ENCODE results near the gene LTBP1. TPM values are rescaled to one million over a fixed set of nuclear protein-coding genes. Genes with fewer than 3 reads are reported as not detected.
"Not testable (repeated sequence)": the region's sequence is repeated elsewhere in the genome, so short reads cannot be mapped to it uniquely, and the experiment has no call there.

LTBP1 gene
- total and polyA plus RNA-seq, 7 experiments from 2014 or later = 0.29 to 2.1 TPM; not detected in 5

GRCh38 chr2:33057307-33058028 lies 110.7 kb downstream of the LTBP1 start:
- ATAC-seq; H3K9me3 Mint-ChIP-seq; H3K4me3 Mint-ChIP-seq; POLR2A ChIA-PET; H3K4me1 ChIP-seq (ENCODE audit: control insufficient read depth in 2 of 2, insufficient read depth in 2 of 2, low read length in 2 of 2); H3K27ac ChIP-seq (ENCODE audit: low read depth, low read length); H3K36me3 Mint-ChIP-seq; H3K9me3 ChIP-seq (ENCODE audit: control insufficient read depth in 2 of 3, low read length in 3 of 3); intact Hi-C loops (cut with micrococcal nuclease); H3K27me3 ChIP-seq (ENCODE audit: control insufficient read depth in 2 of 2, insufficient read depth in 2 of 2, low read length in 2 of 2); CTCF ChIA-PET; H3K4me3 ChIP-seq (ENCODE audit: low read length); H3K36me3 ChIP-seq (ENCODE audit: control insufficient read depth in 2 of 3, insufficient read depth in 3 of 3, low read length in 3 of 3); H3K4me1 Mint-ChIP-seq; DNase-seq; H3K27ac Mint-ChIP-seq: not testable (repeated sequence)
- H3K27me3 Mint-ChIP-seq = peaks cover 0 to 22% (median 1%) of the 10 kb centered on the region in 5 donors

GRCh38 chr2:33058716-33059470 lies 112.1 kb downstream of the LTBP1 start:
- Histone ChIP-seq H3K36me3 (ENCODE audit: control insufficient read depth in 2 of 3, insufficient read depth in 3 of 3, low read length in 3 of 3) (no peaks in the 10 kb centered on the region), H3K27ac (ENCODE audit: low read depth, low read length) (no peak overlapping the region), H3K9me3 (ENCODE audit: control insufficient read depth in 2 of 3, low read length in 3 of 3) (no peaks in the 10 kb centered on the region), H3K4me3 (ENCODE audit: low read length) (no peak overlapping the region), H3K4me1 (ENCODE audit: control insufficient read depth in 2 of 2, insufficient read depth in 2 of 2, low read length in 2 of 2) (no peaks in the 10 kb centered on the region), H3K27me3 (ENCODE audit: control insufficient read depth in 2 of 2, insufficient read depth in 2 of 2, low read length in 2 of 2) (no peaks in the 10 kb centered on the region)
- Mint-ChIP-seq H3K27me3 (peaks cover 0 to 24% (median 4%) of the 10 kb centered on the region in 5 donors), H3K4me3 (no peak overlapping the region), H3K9me3 (peaks cover 0 to 4% (median 0%) of the 10 kb centered on the region in 11 donors), H3K27ac (no peak overlapping the region), H3K36me3 (no peaks in the 10 kb centered on the region), H3K4me1 (no peaks in the 10 kb centered on the region)
- DNase-seq (no peak), ATAC-seq (no peak)
- intact Hi-C loops (cut with micrococcal nuclease) = no loop called here
- CTCF ChIA-PET = no interaction called here
- POLR2A ChIA-PET = no interaction called here

GRCh38 chr2:33059471-33060156 lies 112.9 kb downstream of the LTBP1 start:
- peaks cover 0 to 4% (median 0%) of the 10 kb centered on the region in 11 donors for H3K9me3 Mint-ChIP-seq
- POLR2A ChIA-PET = no interaction called here

GRCh38 chr2:33060405-33060804 lies 113.7 kb downstream of the LTBP1 start:
- Mint-ChIP-seq H3K4me1 (no peaks in the 10 kb centered on the region), H3K4me3 (no peak overlapping the region), H3K9me3 (peaks cover 0 to 4% (median 0%) of the 10 kb centered on the region in 11 donors), H3K36me3 (no peaks in the 10 kb centered on the region), H3K27ac (no peak overlapping the region), H3K27me3 (peaks cover 0 to 24% (median 4%) of the 10 kb centered on the region in 5 donors)
- H3K27ac ChIP-seq (ENCODE audit: low read depth, low read length) = no peak overlapping the region
- no peak for ATAC-seq
- no peaks in the 10 kb centered on the region for H3K9me3 ChIP-seq (ENCODE audit: control insufficient read depth in 2 of 3, low read length in 3 of 3)
- intact Hi-C loops (cut with micrococcal nuclease) = no loop called here
- no peaks in the 10 kb centered on the region for H3K27me3 ChIP-seq (ENCODE audit: control insufficient read depth in 2 of 2, insufficient read depth in 2 of 2, low read length in 2 of 2)
- no peaks in the 10 kb centered on the region for H3K36me3 ChIP-seq (ENCODE audit: control insufficient read depth in 2 of 3, insufficient read depth in 3 of 3, low read length in 3 of 3)
- POLR2A ChIA-PET = no interaction called here
- CTCF ChIA-PET = no interaction called here
- no peak overlapping the region for H3K4me3 ChIP-seq (ENCODE audit: low read length)
- no peaks in the 10 kb centered on the region for H3K4me1 ChIP-seq (ENCODE audit: control insufficient read depth in 2 of 2, insufficient read depth in 2 of 2, low read length in 2 of 2)
- no peak for DNase-seq

More at GRCh38 chr2:33059471-33060156, 112.9 kb downstream of the LTBP1 start:
- Mint-ChIP-seq H3K27ac (no peak overlapping the region), H3K4me1 (no peaks in the 10 kb centered on the region), H3K36me3 (no peaks in the 10 kb centered on the region), H3K4me3 (no peak overlapping the region), H3K27me3 (peaks cover 0 to 24% (median 4%) of the 10 kb centered on the region in 5 donors)
- intact Hi-C loops (cut with micrococcal nuclease) = no loop called here
- no peak for DNase-seq
- CTCF ChIA-PET = no interaction called here
- Histone ChIP-seq H3K4me3 (ENCODE audit: low read length) (no peak overlapping the region), H3K9me3 (ENCODE audit: control insufficient read depth in 2 of 3, low read length in 3 of 3) (no peaks in the 10 kb centered on the region), H3K36me3 (ENCODE audit: control insufficient read depth in 2 of 3, insufficient read depth in 3 of 3, low read length in 3 of 3) (no peaks in the 10 kb centered on the region), H3K27ac (ENCODE audit: low read depth, low read length) (no peak overlapping the region), H3K4me1 (ENCODE audit: control insufficient read depth in 2 of 2, insufficient read depth in 2 of 2, low read length in 2 of 2) (no peaks in the 10 kb centered on the region), H3K27me3 (ENCODE audit: control insufficient read depth in 2 of 2, insufficient read depth in 2 of 2, low read length in 2 of 2) (no peaks in the 10 kb centered on the region)
- no peak for ATAC-seq

GRCh38 chr2:33062665-33063250 lies 116.0 kb downstream of the LTBP1 start:
- Histone ChIP-seq H3K4me1 (ENCODE audit: control insufficient read depth in 2 of 2, insufficient read depth in 2 of 2, low read length in 2 of 2) (no peaks in the 10 kb centered on the region), H3K9me3 (ENCODE audit: control insufficient read depth in 2 of 3, low read length in 3 of 3) (no peaks in the 10 kb centered on the region), H3K27ac (ENCODE audit: low read depth, low read length) (no peak overlapping the region), H3K36me3 (ENCODE audit: control insufficient read depth in 2 of 3, insufficient read depth in 3 of 3, low read length in 3 of 3) (no peaks in the 10 kb centered on the region), H3K4me3 (ENCODE audit: low read length) (no peak overlapping the region), H3K27me3 (ENCODE audit: control insufficient read depth in 2 of 2, insufficient read depth in 2 of 2, low read length in 2 of 2) (no peaks in the 10 kb centered on the region)
- Mint-ChIP-seq H3K27me3 (peaks cover 0 to 28% (median 11%) of the 10 kb centered on the region in 5 donors), H3K4me3 (no peak overlapping the region), H3K4me1 (no peaks in the 10 kb centered on the region), H3K27ac (no peak overlapping the region), H3K36me3 (no peaks in the 10 kb centered on the region), H3K9me3 (peaks cover 0 to 3% (median 0%) of the 10 kb centered on the region in 11 donors)
- intact Hi-C loops (cut with micrococcal nuclease) = no loop called here
- DNase-seq (no peak), ATAC-seq (no peak)
- ChIA-PET POLR2A (no interaction called here), CTCF (no interaction called here)

GRCh38 chr2:33064349-33064801 lies 117.6 kb downstream of the LTBP1 start:
- no peak for DNase-seq
- H3K27ac Mint-ChIP-seq = no peak overlapping the region

More at GRCh38 chr2:33064349-33064801, 117.6 kb downstream of the LTBP1 start:
- Histone ChIP-seq H3K4me1 (ENCODE audit: control insufficient read depth in 2 of 2, insufficient read depth in 2 of 2, low read length in 2 of 2) (no peaks in the 10 kb centered on the region), H3K27me3 (ENCODE audit: control insufficient read depth in 2 of 2, insufficient read depth in 2 of 2, low read length in 2 of 2) (no peaks in the 10 kb centered on the region), H3K4me3 (ENCODE audit: low read length) (no peak overlapping the region), H3K9me3 (ENCODE audit: control insufficient read depth in 2 of 3, low read length in 3 of 3) (no peaks in the 10 kb centered on the region), H3K27ac (ENCODE audit: low read depth, low read length) (no peak overlapping the region), H3K36me3 (ENCODE audit: control insufficient read depth in 2 of 3, insufficient read depth in 3 of 3, low read length in 3 of 3) (no peaks in the 10 kb centered on the region)
- no peaks in the 10 kb centered on the region for H3K36me3 Mint-ChIP-seq
- CTCF ChIA-PET = no interaction called here
- peaks cover 2 to 22% (median 13%) of the 10 kb centered on the region in 5 donors for H3K27me3 Mint-ChIP-seq
- POLR2A ChIA-PET = no interaction called here
- peaks cover 0 to 3% (median 0%) of the 10 kb centered on the region in 11 donors for H3K9me3 Mint-ChIP-seq
- no peaks in the 10 kb centered on the region for H3K4me1 Mint-ChIP-seq
- no peak for ATAC-seq
- H3K4me3 Mint-ChIP-seq = no peak overlapping the region
- intact Hi-C loops (cut with micrococcal nuclease) = no loop called here

Measured in naive thymus-derived CD4-positive, alpha-beta T cell (primary cell).